Measurements from ENCODE around the gene MMP23B.

Gene MMP23B

GRCh38 chr1:1622788-1623094, 9.2 kb upstream of the MMP23B start:
- Mint-ChIP-seq H3K27ac (no peak overlapping the region), H3K4me3 (no peak overlapping the region)

DNA sequence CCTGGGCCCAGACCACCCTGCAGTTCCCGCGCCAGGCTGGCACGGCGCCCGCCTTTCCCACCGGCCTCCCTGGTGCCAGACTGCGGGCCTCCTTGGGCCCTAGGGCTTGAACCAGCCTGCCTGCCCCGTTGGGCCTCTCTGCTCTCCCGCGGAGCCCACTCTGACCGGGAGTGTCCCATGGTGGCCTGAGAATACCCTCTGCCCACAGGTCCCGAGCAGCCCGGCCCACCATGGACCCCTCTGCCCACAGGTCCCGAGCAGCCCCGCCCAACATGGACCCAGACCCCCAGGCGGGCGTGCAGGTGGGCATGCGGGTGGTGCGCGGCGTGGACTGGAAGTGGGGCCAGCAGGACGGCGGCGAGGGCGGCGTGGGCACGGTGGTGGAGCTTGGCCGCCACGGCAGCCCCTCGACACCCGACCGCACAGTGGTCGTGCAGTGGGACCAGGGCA, 8.8 kb upstream of the MMP23B start:
- Mint-ChIP-seq H3K9me3 (no peaks in the 10 kb centered on the region), H3K4me1 (peaks cover 8% of the 10 kb centered on the region), H3K27ac (no peak overlapping the region), H3K27me3 (no peaks in the 10 kb centered on the region), H3K4me3 (no peak overlapping the region), H3K36me3 (no peaks in the 10 kb centered on the region)

More at GRCh38 chr1:1622788-1623094, 9.2 kb upstream of the MMP23B start:
- H3K36me3 Mint-ChIP-seq, result no peaks in the 10 kb centered on the region
- no peaks in the 10 kb centered on the region for H3K9me3 Mint-ChIP-seq
- no peaks in the 10 kb centered on the region for H3K27me3 Mint-ChIP-seq
- peaks cover 8% of the 10 kb centered on the region for H3K4me1 Mint-ChIP-seq

DNA sequence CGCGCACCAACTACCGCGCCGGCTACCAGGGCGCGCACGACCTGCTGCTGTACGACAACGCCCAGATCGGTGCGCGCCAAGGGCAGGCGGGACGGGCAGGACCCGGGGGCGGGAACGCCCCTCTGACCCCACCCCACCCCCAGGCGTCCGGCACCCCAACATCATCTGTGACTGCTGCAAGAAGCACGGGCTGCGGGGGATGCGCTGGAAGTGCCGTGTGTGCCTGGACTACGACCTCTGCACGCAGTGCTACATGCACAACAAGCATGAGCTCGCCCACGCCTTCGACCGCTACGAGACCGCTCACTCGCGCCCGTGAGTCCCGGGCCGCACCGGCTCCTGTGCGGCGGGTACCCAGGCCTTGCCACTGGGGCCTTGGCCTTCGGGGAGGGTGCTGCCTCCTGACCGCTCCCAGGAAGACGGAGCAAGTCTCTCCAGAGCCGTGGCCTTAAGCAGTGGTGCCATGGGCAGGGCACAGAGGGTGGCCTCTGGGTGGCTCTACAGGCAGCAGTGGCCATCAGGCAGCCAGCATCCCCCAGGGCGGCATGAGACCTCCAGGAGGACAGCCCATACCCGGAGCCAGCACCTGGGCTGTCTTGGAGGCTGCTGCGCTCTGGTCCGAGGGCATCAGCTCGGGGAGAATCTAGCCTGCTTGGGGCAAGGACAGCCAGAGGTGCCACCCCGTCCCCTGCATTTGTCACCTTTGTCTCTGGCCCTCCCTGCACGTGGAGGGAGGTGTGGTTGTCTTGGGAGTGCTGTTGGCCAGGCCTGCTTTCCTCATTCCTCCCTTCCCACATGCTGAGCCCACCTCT, 8.1 kb upstream of the MMP23B start:
- Mint-ChIP-seq H3K27ac (no peak overlapping the region), H3K27me3 (no peaks in the 10 kb centered on the region), H3K36me3 (no peaks in the 10 kb centered on the region), H3K4me3 (no peak overlapping the region), H3K4me1 (peaks cover 8% of the 10 kb centered on the region), H3K9me3 (no peaks in the 10 kb centered on the region)

GRCh38 chr1:1624443-1625403, 7.2 kb upstream of the MMP23B start:
- H3K27ac Mint-ChIP-seq, result no peak overlapping the region
- no peaks in the 10 kb centered on the region for H3K9me3 Mint-ChIP-seq
- H3K4me3 Mint-ChIP-seq, result no peak overlapping the region

DNA sequence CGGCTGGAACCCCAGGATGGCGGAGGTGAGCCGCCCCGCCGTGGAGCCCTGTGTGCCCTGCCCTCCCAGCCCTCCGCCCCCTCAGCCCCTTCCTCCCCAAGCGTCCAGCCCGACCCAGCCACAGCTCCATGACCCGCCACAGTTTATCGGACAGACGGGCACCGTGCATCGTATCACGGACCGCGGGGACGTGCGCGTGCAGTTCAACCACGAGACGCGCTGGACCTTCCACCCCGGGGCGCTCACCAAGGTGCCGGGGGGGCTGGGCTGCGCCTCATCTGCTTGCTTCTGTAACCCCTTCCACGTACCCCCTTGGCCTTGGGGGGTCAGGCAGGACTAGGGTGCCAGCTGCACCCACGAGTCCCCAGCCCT, 6.6 kb upstream of the MMP23B start:
- H3K4me1 Mint-ChIP-seq, result peaks cover 11% of the 10 kb centered on the region
- no peak overlapping the region for H3K4me3 Mint-ChIP-seq
- no peaks in the 10 kb centered on the region for H3K36me3 Mint-ChIP-seq

More at GRCh38 chr1:1624443-1625403, 7.2 kb upstream of the MMP23B start:
- Mint-ChIP-seq H3K27me3 (no peaks in the 10 kb centered on the region), H3K36me3 (no peaks in the 10 kb centered on the region), H3K4me1 (peaks cover 8% of the 10 kb centered on the region)

GRCh38 chr1:1625824-1626206, 6.2 kb upstream of the MMP23B start:
- Mint-ChIP-seq H3K36me3 (no peaks in the 10 kb centered on the region), H3K4me1 (peaks cover 11% of the 10 kb centered on the region), H3K27ac (no peak overlapping the region), H3K27me3 (peaks cover 2% of the 10 kb centered on the region), H3K4me3 (no peak overlapping the region), H3K9me3 (no peaks in the 10 kb centered on the region)

More for the DNA sequence above, 6.6 kb upstream of the MMP23B start:
- Mint-ChIP-seq H3K9me3 (no peaks in the 10 kb centered on the region), H3K27ac (no peak overlapping the region), H3K27me3 (peaks cover 2% of the 10 kb centered on the region)

DNA sequence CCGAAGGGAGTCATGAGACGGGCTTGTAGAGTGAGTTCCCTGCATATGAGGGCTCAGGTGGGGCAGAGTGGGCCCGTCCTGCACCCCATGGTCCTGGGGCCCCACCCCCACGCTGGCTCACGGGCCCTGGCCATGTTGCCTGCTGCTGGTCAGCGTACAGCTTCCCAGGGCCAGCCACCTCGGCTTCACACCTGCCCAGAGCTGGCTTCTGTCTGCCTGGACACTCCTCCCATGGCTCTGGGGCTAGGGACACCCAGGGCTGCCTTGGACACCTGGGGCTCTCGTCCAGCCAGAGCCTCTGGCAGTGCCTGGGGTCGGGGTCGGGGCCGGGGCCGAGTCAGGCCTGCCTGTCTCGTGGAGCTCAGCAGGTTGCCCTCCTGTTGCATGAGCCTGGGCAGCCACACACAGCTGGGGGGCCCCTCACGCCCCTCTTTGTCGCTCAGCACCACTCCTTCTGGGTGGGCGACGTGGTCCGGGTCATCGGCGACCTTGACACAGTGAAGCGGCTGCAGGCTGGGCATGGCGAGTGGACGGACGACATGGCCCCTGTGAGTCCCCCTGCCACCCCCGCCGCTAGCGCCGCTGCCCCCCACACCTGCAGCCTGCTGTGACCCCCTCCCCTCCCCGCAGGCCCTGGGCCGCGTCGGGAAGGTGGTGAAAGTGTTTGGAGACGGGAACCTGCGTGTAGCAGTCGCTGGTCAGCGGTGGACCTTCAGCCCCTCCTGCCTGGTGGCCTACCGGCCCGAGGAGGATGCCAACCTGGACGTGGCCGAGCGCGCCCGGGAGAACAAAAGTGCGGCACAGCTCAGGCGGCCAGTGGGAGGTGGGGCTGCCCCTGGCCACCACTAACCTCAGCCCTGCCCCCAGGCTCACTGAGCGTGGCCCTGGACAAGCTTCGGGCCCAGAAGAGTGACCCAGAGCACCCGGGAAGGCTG, 5.5 kb upstream of the MMP23B start:
- Mint-ChIP-seq H3K9me3 (no peaks in the 10 kb centered on the region), H3K4me1 (peaks cover 11% of the 10 kb centered on the region), H3K4me3 (no peak overlapping the region), H3K36me3 (no peaks in the 10 kb centered on the region), H3K27ac (no peak overlapping the region), H3K27me3 (peaks cover 2% of the 10 kb centered on the region)

DNA sequence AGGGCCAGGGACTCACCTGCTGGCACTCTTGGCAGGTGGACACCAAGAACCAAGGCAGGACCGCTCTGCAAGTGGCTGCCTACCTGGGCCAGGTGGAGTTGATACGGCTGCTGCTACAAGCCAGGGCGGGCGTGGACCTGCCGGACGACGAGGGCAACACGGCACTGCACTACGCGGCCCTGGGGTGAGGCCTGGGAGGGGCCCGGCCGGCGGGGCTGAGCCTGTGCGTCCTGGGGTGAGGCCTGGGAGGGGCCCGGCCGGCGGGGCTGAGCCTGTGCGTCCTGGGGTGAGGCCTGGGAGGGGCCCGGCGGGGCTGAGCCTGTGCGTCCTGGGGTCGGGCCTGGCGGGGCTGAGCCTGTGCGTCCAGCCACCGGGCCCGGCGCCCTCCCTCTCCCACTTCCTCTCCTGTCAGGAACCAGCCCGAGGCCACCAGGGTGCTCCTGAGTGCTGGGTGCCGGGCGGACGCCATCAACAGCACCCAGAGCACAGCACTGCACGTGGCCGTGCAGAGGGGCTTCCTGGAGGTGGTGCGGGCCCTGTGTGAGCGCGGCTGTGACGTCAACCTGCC, 4.6 kb upstream of the MMP23B start:
- H3K4me3 Mint-ChIP-seq, result no peak overlapping the region
- H3K27ac Mint-ChIP-seq, result no peak overlapping the region
- H3K27me3 Mint-ChIP-seq, result peaks cover 2% of the 10 kb centered on the region
- H3K9me3 Mint-ChIP-seq, result no peaks in the 10 kb centered on the region
- H3K4me1 Mint-ChIP-seq, result peaks cover 8% of the 10 kb centered on the region
- H3K36me3 Mint-ChIP-seq, result no peaks in the 10 kb centered on the region

DNA sequence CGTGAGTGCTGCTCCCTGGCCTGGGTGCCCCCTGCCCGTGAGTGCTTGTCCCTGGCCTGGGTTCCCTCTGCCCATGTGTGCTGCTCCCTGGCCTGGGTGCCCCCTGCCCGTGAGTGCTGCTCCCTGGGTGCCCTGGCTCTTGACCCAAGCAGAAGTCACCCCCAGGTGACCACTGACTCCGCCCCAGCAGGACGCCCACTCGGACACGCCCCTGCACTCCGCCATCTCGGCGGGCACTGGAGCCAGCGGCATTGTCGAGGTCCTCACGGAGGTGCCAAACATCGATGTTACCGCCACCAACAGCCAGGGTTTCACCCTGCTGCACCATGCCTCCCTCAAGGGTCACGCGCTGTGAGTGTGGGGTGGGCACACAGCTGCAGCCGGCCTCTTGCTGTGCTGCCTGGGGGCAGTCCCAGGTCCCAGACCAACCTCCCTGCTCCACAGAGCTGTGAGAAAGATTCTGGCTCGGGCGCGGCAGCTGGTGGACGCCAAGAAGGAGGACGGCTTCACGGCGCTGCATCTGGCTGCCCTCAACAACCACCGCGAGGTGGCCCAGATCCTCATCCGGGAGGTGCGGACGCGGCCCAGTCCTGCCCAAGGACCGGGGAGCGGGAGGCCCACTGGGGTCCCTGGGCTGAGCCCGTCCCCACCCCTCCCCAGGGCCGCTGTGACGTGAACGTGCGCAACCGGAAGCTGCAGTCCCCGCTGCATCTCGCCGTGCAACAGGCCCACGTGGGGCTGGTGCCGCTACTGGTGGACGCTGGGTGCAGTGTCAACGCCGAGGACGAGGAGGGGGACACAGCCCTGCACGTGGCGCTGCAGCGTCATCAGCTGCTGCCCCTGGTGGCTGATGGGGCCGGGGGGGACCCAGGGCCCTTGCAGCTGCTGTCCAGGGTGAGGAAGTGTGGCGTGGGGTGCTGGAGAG, 3.9 kb upstream of the MMP23B start:
- Mint-ChIP-seq H3K9me3 (no peaks in the 10 kb centered on the region), H3K36me3 (no peaks in the 10 kb centered on the region), H3K4me3 (peak overlapping the region; percentile 57), H3K27me3 (peaks cover 2% of the 10 kb centered on the region), H3K27ac (no peak overlapping the region), H3K4me1 (peaks cover 3% of the 10 kb centered on the region)

GRCh38 chr1:1628754-1629429, 3.1 kb upstream of the MMP23B start:
- no peaks in the 10 kb centered on the region for H3K9me3 Mint-ChIP-seq
- H3K4me3 Mint-ChIP-seq, result peak overlapping the region; percentile 57
- H3K4me1 Mint-ChIP-seq, result peaks cover 3% of the 10 kb centered on the region
- peaks cover 2% of the 10 kb centered on the region for H3K27me3 Mint-ChIP-seq
- no peak overlapping the region for H3K27ac Mint-ChIP-seq
- no peaks in the 10 kb centered on the region for H3K36me3 Mint-ChIP-seq

DNA sequence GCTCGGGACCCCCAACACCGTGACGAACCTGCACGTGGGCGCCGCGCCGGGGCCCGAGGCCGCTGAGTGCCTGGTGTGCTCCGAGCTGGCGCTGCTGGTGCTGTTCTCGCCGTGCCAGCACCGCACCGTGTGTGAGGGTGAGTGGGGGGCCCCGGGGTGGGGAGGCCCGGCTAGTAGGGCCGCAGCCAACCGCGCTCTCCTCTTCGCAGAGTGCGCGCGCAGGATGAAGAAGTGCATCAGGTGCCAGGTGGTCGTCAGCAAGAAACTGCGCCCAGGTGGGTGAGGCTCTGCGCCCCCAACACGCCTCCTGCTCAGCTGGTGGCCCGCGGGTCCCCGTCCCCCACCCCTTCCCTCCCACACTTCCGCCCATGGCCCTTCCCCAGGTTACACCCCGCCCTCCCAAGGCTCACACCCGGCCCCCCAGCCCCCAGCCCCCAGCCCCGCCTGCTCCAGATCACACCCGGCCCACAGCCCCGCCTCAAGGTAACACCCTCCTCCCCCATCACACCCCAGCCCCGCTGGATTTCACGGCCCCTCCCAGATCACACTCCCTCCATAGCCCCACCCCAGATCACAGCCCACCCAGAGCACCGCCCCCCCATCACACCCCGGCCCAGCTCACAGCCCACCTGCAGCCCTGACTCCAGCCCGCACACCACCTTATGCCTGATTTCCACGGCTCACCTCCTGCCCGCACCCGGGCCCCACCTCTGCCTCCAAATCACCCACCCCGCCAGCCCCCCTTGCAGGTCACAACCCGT, 2.4 kb upstream of the MMP23B start:
- Mint-ChIP-seq H3K27me3 (peaks cover 2% of the 10 kb centered on the region), H3K4me3 (peak overlapping the region; percentile 59), H3K27ac (peak overlapping the region; percentile 77)

GRCh38 chr1:1630191-1630964, 1.6 kb upstream of the MMP23B start:
- peak overlapping the region; percentile 94 for H3K27ac Mint-ChIP-seq
- H3K4me1 Mint-ChIP-seq, result peaks cover 3% of the 10 kb centered on the region

More for the DNA sequence above, 2.4 kb upstream of the MMP23B start:
- Mint-ChIP-seq H3K4me1 (peaks cover 3% of the 10 kb centered on the region), H3K36me3 (no peaks in the 10 kb centered on the region), H3K9me3 (no peaks in the 10 kb centered on the region)

More at GRCh38 chr1:1630191-1630964, 1.6 kb upstream of the MMP23B start:
- H3K36me3 Mint-ChIP-seq, result no peaks in the 10 kb centered on the region
- H3K27me3 Mint-ChIP-seq, result peaks cover 2% of the 10 kb centered on the region
- H3K9me3 Mint-ChIP-seq, result no peaks in the 10 kb centered on the region
- peak overlapping the region; percentile 86 for H3K4me3 Mint-ChIP-seq
